ENCODE results near the gene OR11L1.

OR11L1 gene

GRCh38 chr1:247840818-247841217 is 878 bp downstream of the OR11L1 start:
- no peaks in the 10 kb centered on the region for H3K79me2 ChIP-seq (ENCODE audit: insufficient read depth, low read length)
- no peaks in the 10 kb centered on the region for H4K20me1 ChIP-seq (ENCODE audit: insufficient read depth, low read length)
- no peak overlapping the region for H3K27ac ChIP-seq (ENCODE audit: low read depth, low read length, poor library complexity, severe bottlenecking)
- no peaks in the 10 kb centered on the region for H3K9me3 ChIP-seq (ENCODE audit: low read length)
- no peak overlapping the region for H3K4me2 ChIP-seq (ENCODE audit: low read length)
- no peaks in the 10 kb centered on the region for H3K27me3 ChIP-seq (ENCODE audit: insufficient read depth, low read length)
- no peak overlapping the region for H3K4me3 ChIP-seq (ENCODE audit: low read depth, low read length, poor library complexity, severe bottlenecking)
- no peaks in the 10 kb centered on the region for H3F3A ChIP-seq (ENCODE audit: insufficient read depth, low read length)
- no peaks in the 10 kb centered on the region for H3K4me1 ChIP-seq (ENCODE audit: insufficient read depth, low read length, severe bottlenecking)
- H2AFZ ChIP-seq (ENCODE audit: low read length), result no peak overlapping the region
- no peaks in the 10 kb centered on the region for H3K9me2 ChIP-seq (ENCODE audit: low read depth, low read length)
- no peak for TF ChIP-seq EZH2 (IDR thresholded peaks at IDR 0.05; ENCODE audit: borderline replicate concordance, low read length)
- TF ChIP-seq, protein P1, sequence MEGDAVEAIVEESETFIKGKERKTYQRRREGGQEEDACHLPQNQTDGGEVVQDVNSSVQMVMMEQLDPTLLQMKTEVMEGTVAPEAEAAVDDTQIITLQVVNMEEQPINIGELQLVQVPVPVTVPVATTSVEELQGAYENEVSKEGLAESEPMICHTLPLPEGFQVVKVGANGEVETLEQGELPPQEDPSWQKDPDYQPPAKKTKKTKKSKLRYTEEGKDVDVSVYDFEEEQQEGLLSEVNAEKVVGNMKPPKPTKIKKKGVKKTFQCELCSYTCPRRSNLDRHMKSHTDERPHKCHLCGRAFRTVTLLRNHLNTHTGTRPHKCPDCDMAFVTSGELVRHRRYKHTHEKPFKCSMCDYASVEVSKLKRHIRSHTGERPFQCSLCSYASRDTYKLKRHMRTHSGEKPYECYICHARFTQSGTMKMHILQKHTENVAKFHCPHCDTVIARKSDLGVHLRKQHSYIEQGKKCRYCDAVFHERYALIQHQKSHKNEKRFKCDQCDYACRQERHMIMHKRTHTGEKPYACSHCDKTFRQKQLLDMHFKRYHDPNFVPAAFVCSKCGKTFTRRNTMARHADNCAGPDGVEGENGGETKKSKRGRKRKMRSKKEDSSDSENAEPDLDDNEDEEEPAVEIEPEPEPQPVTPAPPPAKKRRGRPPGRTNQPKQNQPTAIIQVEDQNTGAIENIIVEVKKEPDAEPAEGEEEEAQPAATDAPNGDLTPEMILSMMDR (IDR thresholded peaks at IDR 0.05; ENCODE audit: low read length), result no peak
- no peaks in the 10 kb centered on the region for H3K36me3 ChIP-seq (ENCODE audit: insufficient read depth, low read length)
- no peak overlapping the region for H3K9ac ChIP-seq (ENCODE audit: low read length)

GRCh38 chr1:247833601-247834000 is 8.1 kb downstream of the OR11L1 start:
- no peaks in the 10 kb centered on the region for H3K79me2 ChIP-seq (ENCODE audit: insufficient read depth, low read length)
- H3K27me3 ChIP-seq (ENCODE audit: insufficient read depth, low read length), result no peaks in the 10 kb centered on the region
- no peaks in the 10 kb centered on the region for H3K9me3 ChIP-seq (ENCODE audit: low read length)
- no peaks in the 10 kb centered on the region for H3K36me3 ChIP-seq (ENCODE audit: insufficient read depth, low read length)
- H3K27ac ChIP-seq (ENCODE audit: low read depth, low read length, poor library complexity, severe bottlenecking), result no peak overlapping the region
- no peaks in the 10 kb centered on the region for H4K20me1 ChIP-seq (ENCODE audit: insufficient read depth, low read length)
- no peak overlapping the region for H2AFZ ChIP-seq (ENCODE audit: low read length)
- TF ChIP-seq, protein P1 (IDR thresholded peaks at IDR 0.05; ENCODE audit: low read length), result no peak; the same call in 1 of the 2 replicates
- no peak for TF ChIP-seq EZH2 (IDR thresholded peaks at IDR 0.05; ENCODE audit: borderline replicate concordance, low read length)
- no peak overlapping the region for H3K4me2 ChIP-seq (ENCODE audit: low read length)
- H3K9ac ChIP-seq (ENCODE audit: low read length), result no peak overlapping the region
- H3F3A ChIP-seq (ENCODE audit: insufficient read depth, low read length), result no peaks in the 10 kb centered on the region
- H3K9me2 ChIP-seq (ENCODE audit: low read depth, low read length), result no peaks in the 10 kb centered on the region
- H3K4me3 ChIP-seq (ENCODE audit: low read depth, low read length, poor library complexity, severe bottlenecking), result no peak overlapping the region
- H3K4me1 ChIP-seq (ENCODE audit: insufficient read depth, low read length, severe bottlenecking), result no peaks in the 10 kb centered on the region

GRCh38 chr1:247829656-247830055 is 12.0 kb downstream of the OR11L1 start:
- Histone ChIP-seq H3K27me3 (ENCODE audit: insufficient read depth, low read length) (no peaks in the 10 kb centered on the region), H4K20me1 (ENCODE audit: insufficient read depth, low read length) (no peaks in the 10 kb centered on the region), H3K4me1 (ENCODE audit: insufficient read depth, low read length, severe bottlenecking) (no peaks in the 10 kb centered on the region), H3K36me3 (ENCODE audit: insufficient read depth, low read length) (no peaks in the 10 kb centered on the region), H3K79me2 (ENCODE audit: insufficient read depth, low read length) (no peaks in the 10 kb centered on the region), H3K9me2 (ENCODE audit: low read depth, low read length) (no peaks in the 10 kb centered on the region), H3K9ac (ENCODE audit: low read length) (no peak overlapping the region), H3K4me2 (ENCODE audit: low read length) (no peak overlapping the region), H3K9me3 (ENCODE audit: low read length) (no peaks in the 10 kb centered on the region), H2AFZ (ENCODE audit: low read length) (no peak overlapping the region), H3K27ac (ENCODE audit: low read depth, low read length, poor library complexity, severe bottlenecking) (no peak overlapping the region), H3F3A (ENCODE audit: insufficient read depth, low read length) (no peaks in the 10 kb centered on the region), H3K4me3 (ENCODE audit: low read depth, low read length, poor library complexity, severe bottlenecking) (no peak overlapping the region)
- TF ChIP-seq, protein P1 (IDR thresholded peaks at IDR 0.05; ENCODE audit: low read length), result no peak
- no peak for TF ChIP-seq EZH2 (IDR thresholded peaks at IDR 0.05; ENCODE audit: borderline replicate concordance, low read length)

Data from OCI-LY1 (cell line).